HL-60 (cell line): ENCODE results near the gene CENPX.

Experiments
- DNase-seq, 2 experiments: peaks; one replicate each; pipeline ENCODE4 v3.0.0-alpha.2; 2010 to 2020; ENCODE audit warnings: low read depth in 1 of 2, low spot score in 1 of 2
- H3K27ac ChIP-seq: fragments of 250-450 bp; sonication (Bioruptor Pico); replicated peaks from 2 replicates; pipeline ENCODE4 v1.5.1; 2020; ENCODE audit warnings: mild to moderate bottlenecking, moderate library complexity
- H3K27me3 ChIP-seq: fragments of 250-450 bp; sonication (Bioruptor Pico); 2 replicates; pipeline ENCODE4 v1.5.1; 2021; ENCODE audit warnings: mild to moderate bottlenecking, moderate library complexity; ENCODE audit not compliant: insufficient read depth, poor library complexity, severe bottlenecking
- H3K4me3 ChIP-seq: replicated peaks from 2 replicates; pipeline ENCODE4 v1.5.1; 2011; ENCODE audit warnings: mild to moderate bottlenecking, control low read depth, low read length; ENCODE audit not compliant: insufficient read depth
- GABPA ChIP-seq: IDR thresholded peaks from 2 replicates; pipeline ENCODE4 v1.6.1; 2012; ENCODE audit warnings: low read depth
- POLR2AphosphoS5 ChIP-seq: IDR thresholded peaks from 2 replicates; pipeline ENCODE4 v1.6.1; 2012; ENCODE audit warnings: low read depth
- REST ChIP-seq: IDR thresholded peaks from 2 replicates; pipeline ENCODE4 v1.6.1; 2012; ENCODE audit warnings: low read depth; ENCODE audit not compliant: insufficient replicate concordance
- SPI1 ChIP-seq: IDR thresholded peaks from 2 replicates; pipeline ENCODE4 v1.6.1; 2012; ENCODE audit warnings: low read depth, mild to moderate bottlenecking, borderline replicate concordance
- TF ChIP-seq, protein P1 (sequence below): IDR thresholded peaks from one replicate; pipeline ENCODE4 v1.5.1; 2011; ENCODE audit warnings: low read length, control low read depth, inconsistent platforms; ENCODE audit not compliant: insufficient read depth

The CENPX gene

DNA sequence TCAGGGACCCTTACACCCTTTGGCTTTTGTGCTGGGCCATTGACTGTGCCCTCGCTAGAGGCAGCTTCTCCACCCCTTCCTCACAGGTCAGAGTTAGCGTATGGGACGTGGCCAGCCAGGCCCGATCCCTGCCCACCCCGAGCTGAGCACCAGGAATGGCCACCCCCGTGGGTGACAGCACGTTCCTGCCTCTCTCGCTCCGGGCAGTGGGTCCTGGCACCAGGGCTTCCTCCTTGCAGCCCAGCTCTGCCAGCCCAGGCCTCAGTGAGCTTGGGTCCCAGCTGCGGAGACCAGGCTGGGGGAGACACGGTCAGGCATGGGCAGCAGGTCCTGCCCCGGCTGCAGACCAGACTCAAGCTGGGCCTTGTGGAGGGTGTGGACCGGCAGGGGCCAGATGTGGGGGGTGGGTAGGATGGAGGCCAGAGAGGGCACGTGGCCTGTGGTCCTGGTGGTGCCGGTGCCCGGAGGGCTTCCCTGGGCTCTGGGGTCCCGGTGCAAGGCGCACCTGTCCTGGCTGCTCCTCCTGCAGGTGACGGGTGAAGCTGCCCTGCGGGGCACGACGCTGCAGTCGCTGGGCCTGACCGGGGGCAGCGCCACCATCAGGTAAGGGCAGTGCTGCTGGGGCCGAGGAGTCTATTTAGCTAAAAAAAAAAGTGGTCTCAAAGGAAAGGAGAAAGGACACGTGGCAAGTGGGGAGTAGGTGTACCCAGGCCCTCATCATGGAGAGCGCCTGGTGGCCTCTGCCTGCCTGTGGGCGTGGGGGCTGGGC is 27.0 kb downstream of the CENPX start:
- no peak for TF ChIP-seq GABPA
- TF ChIP-seq REST = no peak
- TF ChIP-seq, protein P1, sequence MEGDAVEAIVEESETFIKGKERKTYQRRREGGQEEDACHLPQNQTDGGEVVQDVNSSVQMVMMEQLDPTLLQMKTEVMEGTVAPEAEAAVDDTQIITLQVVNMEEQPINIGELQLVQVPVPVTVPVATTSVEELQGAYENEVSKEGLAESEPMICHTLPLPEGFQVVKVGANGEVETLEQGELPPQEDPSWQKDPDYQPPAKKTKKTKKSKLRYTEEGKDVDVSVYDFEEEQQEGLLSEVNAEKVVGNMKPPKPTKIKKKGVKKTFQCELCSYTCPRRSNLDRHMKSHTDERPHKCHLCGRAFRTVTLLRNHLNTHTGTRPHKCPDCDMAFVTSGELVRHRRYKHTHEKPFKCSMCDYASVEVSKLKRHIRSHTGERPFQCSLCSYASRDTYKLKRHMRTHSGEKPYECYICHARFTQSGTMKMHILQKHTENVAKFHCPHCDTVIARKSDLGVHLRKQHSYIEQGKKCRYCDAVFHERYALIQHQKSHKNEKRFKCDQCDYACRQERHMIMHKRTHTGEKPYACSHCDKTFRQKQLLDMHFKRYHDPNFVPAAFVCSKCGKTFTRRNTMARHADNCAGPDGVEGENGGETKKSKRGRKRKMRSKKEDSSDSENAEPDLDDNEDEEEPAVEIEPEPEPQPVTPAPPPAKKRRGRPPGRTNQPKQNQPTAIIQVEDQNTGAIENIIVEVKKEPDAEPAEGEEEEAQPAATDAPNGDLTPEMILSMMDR = no peak
- TF ChIP-seq POLR2AphosphoS5 = no peak
- TF ChIP-seq SPI1 = no peak
- Histone ChIP-seq H3K4me3 (no peak overlapping the region), H3K27ac (no peak overlapping the region), H3K27me3 (no peaks in the 10 kb centered on the region)
- DNase-seq = no peak

DNA sequence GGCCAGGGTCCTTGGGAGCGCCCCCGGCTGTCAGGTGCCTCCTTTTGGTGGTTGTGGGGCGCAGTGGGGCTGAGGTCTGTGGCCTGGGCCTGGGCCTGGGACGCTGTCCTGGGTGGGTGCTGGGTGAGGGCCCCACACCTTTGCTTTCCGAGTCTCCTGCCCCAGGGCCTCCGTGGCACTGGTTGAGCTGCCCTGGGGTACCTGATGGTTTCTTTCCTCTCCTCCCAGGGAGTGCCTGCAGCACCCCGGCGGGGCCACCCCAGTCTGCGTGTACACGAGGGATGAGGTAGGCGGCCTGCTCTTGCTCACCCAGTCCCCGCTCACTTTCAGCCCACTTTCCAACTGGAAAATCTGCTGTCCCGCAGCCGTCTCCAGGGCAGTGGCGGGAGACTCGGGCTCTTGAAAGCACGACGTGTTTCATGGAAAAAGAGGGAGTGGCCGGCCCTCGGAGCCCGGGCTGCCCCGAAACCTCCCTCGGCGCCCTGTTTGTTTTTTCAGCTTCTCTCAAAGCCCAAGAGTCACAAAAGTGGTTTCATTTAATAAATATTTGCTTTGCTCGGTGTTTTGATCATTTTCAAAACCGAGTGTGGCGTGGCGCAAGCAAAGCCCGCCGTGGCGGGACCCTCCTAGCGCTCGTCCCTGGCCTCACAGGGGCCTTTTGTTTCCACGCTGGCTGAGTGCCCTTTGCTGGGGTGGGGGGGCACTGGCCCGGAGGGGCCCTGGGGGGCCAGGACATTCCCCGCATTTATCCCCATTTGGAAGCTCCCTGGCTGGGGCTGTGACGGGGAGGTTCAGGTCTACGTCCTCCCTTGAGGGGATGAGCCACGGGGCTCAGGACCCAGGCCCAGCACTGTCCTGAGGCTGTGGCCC is 27.9 kb downstream of the CENPX start:
- no peak for DNase-seq
- H3K27ac ChIP-seq = no peak overlapping the region
- no peaks in the 10 kb centered on the region for H3K27me3 ChIP-seq
- H3K4me3 ChIP-seq = no peak overlapping the region
- TF ChIP-seq REST = no peak
- no peak for TF ChIP-seq POLR2AphosphoS5
- no peak for TF ChIP-seq SPI1
- TF ChIP-seq, protein P1 = no peak
- no peak for TF ChIP-seq GABPA

GRCh38 chr17:81993729-81994592 is 28.7 kb downstream of the CENPX start:
- H3K27ac ChIP-seq = no peak overlapping the region

More at GRCh38 chr17:81993729-81994592, 28.7 kb downstream of the CENPX start:
- Histone ChIP-seq H3K27me3 (no peaks in the 10 kb centered on the region), H3K4me3 (no peak overlapping the region)
- no peak for TF ChIP-seq POLR2AphosphoS5
- no peak for TF ChIP-seq SPI1
- TF ChIP-seq, protein P1 = no peak
- DNase-seq = no peak
